GM10847 (cell line): ENCODE results near the gene IRS1.

Experiments
- POLR2A ChIP-seq: IDR thresholded peaks from 2 replicates; pipeline ENCODE4 v1.6.1; 2011; ENCODE audit not compliant: insufficient read length; ENCODE audit errors: extremely low read depth

Gene IRS1

GRCh38 chr2:226797289-226797988 is 2.2 kb downstream of the IRS1 start:
- TF ChIP-seq POLR2A: no peak

GRCh38 chr2:226796840-226797288 is 2.8 kb downstream of the IRS1 start:
- no peak for TF ChIP-seq POLR2A

- TF ChIP-seq POLR2A: no peak
Observed at GRCh38 chr2:226796012-226796839, 3.4 kb downstream of the IRS1 start.

DNA sequence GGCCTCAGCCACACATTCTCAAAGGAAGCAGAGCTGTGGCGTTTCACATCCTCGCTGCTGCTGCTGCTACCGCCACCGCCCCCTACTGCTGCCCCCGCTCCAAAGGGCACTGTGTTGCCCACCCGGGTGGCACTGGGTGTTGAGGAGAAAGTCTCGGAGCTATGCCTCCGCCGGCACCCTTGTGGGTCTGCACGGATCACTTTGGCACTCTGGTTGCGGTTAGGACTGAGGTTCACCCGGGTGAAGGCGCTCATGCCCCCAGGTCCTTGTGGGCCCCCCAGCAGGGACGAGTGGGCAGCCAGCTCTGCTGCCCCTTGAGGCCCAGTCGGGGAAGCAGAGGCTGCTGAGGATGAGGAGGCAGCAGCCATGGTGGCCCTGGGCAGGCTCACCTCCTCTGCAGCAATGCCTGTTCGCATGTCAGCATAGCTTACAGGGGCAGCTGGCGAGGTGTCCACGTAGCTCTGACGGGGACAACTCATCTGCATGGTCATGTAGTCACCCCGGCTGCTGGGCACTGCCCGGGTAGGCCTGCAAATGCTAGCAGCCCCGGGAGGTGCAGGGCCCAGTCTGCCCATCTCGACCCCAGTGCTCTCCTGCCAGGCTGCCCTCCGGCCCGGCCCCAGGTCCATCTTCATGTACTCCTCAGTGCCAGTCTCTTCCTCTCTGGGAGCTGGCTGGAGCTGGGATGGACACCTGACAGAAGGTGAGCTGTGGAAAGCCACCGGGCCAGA is 4.2 kb downstream of the IRS1 start:
- TF ChIP-seq POLR2A: no peak

- TF ChIP-seq POLR2A: no peak
Observed at GRCh38 chr2:226794751-226795171, 4.9 kb downstream of the IRS1 start.

DNA sequence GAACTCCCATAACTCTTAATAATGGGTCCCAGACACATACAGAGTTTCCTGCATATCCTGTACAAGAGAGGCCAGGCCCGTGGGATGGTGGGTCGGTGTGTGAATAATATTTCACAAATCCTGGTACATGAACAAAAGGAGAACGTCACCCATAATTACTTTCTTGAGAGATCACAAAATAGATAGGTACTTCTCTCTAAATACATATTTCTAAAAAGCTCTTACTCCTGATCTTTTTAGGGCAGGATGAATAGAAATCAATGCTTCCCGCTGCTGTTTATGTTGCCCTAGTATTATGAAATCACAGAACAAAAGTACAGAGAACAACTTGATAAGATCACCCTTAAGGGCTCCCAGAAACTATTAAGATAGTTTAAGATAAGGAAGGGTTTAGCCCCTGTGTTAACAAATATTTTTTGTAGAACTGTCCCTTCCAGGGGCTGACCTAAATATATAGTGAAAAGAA is 5.4 kb downstream of the IRS1 start:
- TF ChIP-seq POLR2A: no peak

DNA sequence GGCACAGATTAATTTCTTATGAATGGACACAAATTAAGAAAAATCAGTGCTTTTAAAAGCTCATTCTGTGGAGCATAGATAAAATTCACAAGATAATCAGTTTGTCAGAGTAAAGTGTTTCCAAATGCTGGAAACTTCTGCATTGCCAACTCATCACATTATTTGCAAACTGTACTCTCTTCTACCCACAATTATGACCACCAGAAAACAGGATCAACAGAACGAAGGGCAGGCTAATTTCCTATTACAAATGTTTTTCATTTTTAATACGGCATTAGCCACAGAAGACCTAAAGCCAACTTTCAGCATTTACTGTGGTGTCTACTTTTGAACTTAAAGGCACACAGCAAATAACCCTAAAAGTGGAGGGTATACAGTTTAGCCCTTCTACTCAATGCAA is 6.0 kb downstream of the IRS1 start:
- no peak for TF ChIP-seq POLR2A

- no peak for TF ChIP-seq POLR2A
Observed at GRCh38 chr2:226792155-226792881, 7.3 kb downstream of the IRS1 start.

DNA sequence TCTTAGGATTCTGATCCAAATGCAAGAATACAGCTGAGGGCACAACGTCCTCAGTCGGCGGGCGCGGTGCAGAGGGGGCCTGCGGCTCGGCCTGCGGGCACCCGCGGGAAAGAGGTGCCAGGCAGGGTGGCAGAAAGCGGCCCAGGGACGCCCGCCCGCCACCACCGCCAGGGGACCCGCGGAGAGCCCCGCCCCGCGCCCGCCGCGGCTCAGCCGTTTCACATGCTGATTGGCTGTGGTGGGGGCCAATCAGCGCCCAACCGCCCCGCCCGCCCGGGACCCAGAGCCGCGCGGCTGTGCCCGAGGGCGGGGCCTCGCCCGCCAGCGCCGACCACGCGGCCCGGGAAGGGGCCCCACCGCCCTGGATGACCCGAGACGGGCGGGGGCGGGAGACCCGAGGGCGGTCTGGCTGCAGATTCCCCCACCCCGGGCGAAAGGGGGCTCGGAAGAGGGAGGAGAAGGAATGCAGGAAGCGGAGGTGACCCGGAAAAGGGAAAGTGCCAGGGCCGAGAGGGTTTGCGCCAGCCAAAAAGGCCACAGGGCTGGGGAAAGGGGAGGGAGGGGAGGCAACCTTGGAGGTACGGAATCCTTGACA is 8.0 kb downstream of the IRS1 start:
- TF ChIP-seq POLR2A: peak; percentile 48

DNA sequence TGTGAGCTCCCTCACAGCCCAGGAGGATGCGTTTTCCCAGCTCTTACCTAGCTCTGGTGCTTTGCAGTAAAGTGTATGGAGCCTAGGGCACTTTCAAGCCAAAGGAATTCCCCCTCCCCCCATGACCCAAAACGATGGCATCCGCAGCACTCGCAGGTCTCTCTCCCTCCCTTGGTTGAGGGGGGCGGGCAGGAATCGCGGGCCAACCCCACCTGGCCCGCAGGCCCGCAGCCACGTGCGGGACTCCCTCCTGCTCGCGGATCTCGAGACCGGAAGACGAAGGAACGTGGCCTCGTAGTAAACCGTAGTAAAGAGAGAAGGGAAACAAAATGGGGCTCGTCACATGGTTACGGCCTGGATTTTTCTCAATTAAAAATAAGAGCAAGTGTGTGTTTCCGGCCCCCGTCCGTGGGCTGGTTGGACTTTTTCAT is 8.5 kb downstream of the IRS1 start:
- TF ChIP-seq POLR2A: no peak

DNA sequence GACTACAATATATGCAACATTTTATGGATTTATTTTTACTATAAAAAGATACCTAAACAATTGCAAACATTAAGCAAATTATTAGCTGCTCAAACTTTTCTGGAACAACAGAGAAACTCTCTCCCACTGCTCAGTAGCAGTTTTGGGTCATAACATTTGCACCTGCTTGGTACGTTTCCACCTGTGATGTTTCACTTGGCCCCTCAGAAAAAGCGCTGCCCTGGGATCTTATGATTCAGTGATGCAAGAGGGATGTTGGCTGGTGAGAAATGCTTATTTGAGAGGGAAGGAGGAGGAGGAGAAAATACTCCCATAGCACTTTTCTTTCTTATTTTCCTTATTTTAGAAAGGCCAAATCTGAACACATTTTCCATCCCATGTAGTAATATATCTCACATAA is 9.2 kb downstream of the IRS1 start:
- TF ChIP-seq POLR2A: no peak

GRCh38 chr2:226790011-226790410 is 9.6 kb downstream of the IRS1 start:
- TF ChIP-seq POLR2A: no peak

DNA sequence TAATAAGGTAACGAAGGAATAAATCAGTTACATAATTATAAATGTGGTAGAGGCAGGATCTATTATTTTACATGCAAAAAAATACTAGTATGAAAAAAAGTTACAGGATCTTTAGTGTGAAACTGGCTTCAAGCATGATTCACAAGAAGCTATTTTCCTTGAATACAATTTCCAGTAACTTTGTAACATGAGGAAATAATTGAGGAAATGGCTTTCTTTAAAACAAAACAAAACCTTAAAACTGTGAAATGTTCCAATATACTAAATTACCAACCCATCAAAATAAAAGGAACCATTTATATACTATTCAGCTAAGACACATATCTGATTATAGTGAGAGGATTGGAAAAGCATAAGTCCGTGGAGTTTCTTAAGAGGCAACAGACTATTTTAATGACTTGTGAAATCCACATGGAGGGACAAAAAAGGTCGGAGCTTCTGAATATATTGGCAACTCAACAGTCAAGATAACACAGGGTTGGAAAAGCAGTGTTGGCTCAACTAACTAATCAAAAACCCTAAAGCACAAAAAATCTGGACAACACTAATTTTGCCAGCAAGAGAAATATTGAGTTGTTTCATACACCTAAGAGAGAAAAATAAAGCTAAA is 10.6 kb downstream of the IRS1 start:
- TF ChIP-seq POLR2A: no peak

GRCh38 chr2:226788064-226788463 is 11.6 kb downstream of the IRS1 start:
- TF ChIP-seq POLR2A: no peak
